Activated CD8-positive, alpha-beta T cell treated with anti-CD3 and anti-CD28 coated beads for 36 hours (primary cell): ENCODE results near the gene ZCCHC24. TPM values are rescaled to one million over a fixed set of nuclear protein-coding genes. Genes with fewer than 3 reads are reported as not detected.
"Not testable (repeated sequence)": the region's sequence is repeated elsewhere in the genome, so short reads cannot be mapped to it uniquely, and the experiment has no call there.

Experiments
- ATAC-seq: fragments of 200-7000 bp; cut with Tn5 transposase; one replicate; pipeline ENCODE4 v1.10.0; 2021; ENCODE audit warnings: mild to moderate bottlenecking, moderate library complexity
- CTCF ChIA-PET: fragments of 350-600 bp; sonication (Branson Sonifier 250); formaldehyde crosslinking; loops from one replicate; lab custom pipeline; 2021; ENCODE audit warnings: antibody characterized with exemption; lab: Charles Lee
- POLR2A ChIA-PET: fragments of 350-600 bp; sonication (Branson Sonifier 250); formaldehyde crosslinking; loops from one replicate; lab custom pipeline; 2021; ENCODE audit warnings: antibody characterized with exemption; lab: Charles Lee
- DNase-seq: peaks from one replicate; pipeline ENCODE4 v3.0.0-alpha.2; 2020
- H3K27ac Mint-ChIP-seq: one replicate; pipeline ENCODE4 v1.8.0; 2021; ENCODE audit warnings: mild to moderate bottlenecking, mixed read lengths
- H3K27me3 Mint-ChIP-seq: one replicate; pipeline ENCODE4 v1.8.0; 2021; ENCODE audit warnings: mixed read lengths
- H3K36me3 Mint-ChIP-seq: one replicate; pipeline ENCODE4 v1.8.0; 2021; ENCODE audit warnings: low read depth, mixed read lengths
- H3K4me1 Mint-ChIP-seq: one replicate; pipeline ENCODE4 v1.8.0; 2021; ENCODE audit warnings: low read depth, mixed read lengths
- H3K4me3 Mint-ChIP-seq: one replicate; pipeline ENCODE4 v1.8.0; 2021; ENCODE audit warnings: mild to moderate bottlenecking, moderate library complexity, mixed read lengths
- H3K9me3 Mint-ChIP-seq: one replicate; pipeline ENCODE4 v1.8.0; 2021; ENCODE audit warnings: mixed read lengths
- CTCF ChIP-seq: fragments of 200-600 bp; IDR thresholded peaks from one replicate; pipeline ENCODE4 v1.8.0; 2022; ENCODE audit warnings: antibody characterized with exemption, mild to moderate bottlenecking
- intact Hi-C: fragments of 100-400 bp; cut with micrococcal nuclease; formaldehyde crosslinking; loops from one replicate; pipeline ENCODE4 v1.10.0; 2022
- total RNA-seq, 2 experiments: library from RNA; stranded (reverse); gene quantifications; one replicate each; pipeline ENCODE4 v1.2.3, GENCODE V29; 2021

The ZCCHC24 gene
- total RNA-seq, 2 experiments from 2014 or later, result 1.0 to 1.7 TPM

- CTCF ChIA-PET, result interaction anchor here (0.9 to 2.0 kb wide), 3 partner anchors 8 to 75 kb away, joined by 3 to 9 read pairs (median 3); no protein-coding TSS in a partner anchor
- Mint-ChIP-seq H3K27ac (no peak overlapping the region), H3K36me3 (no peaks in the 10 kb centered on the region)
Observed at GRCh38 chr10:79449181-79450146, 4.0 kb upstream of the ZCCHC24 start.

DNA sequence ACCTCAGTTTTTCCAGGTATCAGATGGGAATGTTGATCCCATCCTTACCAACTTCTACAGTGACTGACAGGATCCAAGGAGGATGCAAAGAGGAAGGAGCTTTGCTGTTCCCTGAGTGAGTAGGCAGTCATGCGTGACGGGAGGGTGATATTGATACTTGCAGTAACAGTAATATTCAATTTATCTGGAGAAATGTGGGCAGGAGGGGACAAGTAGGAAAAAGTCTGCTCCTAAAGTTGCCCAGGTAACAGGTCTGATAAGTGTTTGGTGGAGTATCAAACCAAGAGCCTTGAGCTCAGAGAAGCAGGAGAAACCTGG, 3.3 kb upstream of the ZCCHC24 start:
- no peak for TF ChIP-seq CTCF
- DNase-seq (no peak), ATAC-seq (no peak)
- H3K27ac Mint-ChIP-seq, result no peak overlapping the region
- H3K27me3 Mint-ChIP-seq, result peaks cover 10% of the 10 kb centered on the region
- H3K4me1 Mint-ChIP-seq, result peaks cover 22% of the 10 kb centered on the region
- CTCF ChIA-PET, result interaction anchor here (0.9 to 2.0 kb wide), 3 partner anchors 9 to 74 kb away, joined by 3 to 9 read pairs (median 3); no protein-coding TSS in a partner anchor
- no peaks in the 10 kb centered on the region for H3K9me3 Mint-ChIP-seq
- intact Hi-C loops, result no loop called here
- no peak overlapping the region for H3K4me3 Mint-ChIP-seq
- H3K36me3 Mint-ChIP-seq, result no peaks in the 10 kb centered on the region
- POLR2A ChIA-PET, result no interaction called here

More at GRCh38 chr10:79449181-79450146, 4.0 kb upstream of the ZCCHC24 start:
- Mint-ChIP-seq H3K27me3 (peaks cover 4% of the 10 kb centered on the region), H3K4me1 (peaks cover 14% of the 10 kb centered on the region), H3K4me3 (no peak overlapping the region), H3K9me3 (no peaks in the 10 kb centered on the region)
- DNase-seq (no peak), ATAC-seq (no peak)
- POLR2A ChIA-PET, result no interaction called here
- intact Hi-C loops, result no loop called here
- TF ChIP-seq CTCF, result no peak

DNA sequence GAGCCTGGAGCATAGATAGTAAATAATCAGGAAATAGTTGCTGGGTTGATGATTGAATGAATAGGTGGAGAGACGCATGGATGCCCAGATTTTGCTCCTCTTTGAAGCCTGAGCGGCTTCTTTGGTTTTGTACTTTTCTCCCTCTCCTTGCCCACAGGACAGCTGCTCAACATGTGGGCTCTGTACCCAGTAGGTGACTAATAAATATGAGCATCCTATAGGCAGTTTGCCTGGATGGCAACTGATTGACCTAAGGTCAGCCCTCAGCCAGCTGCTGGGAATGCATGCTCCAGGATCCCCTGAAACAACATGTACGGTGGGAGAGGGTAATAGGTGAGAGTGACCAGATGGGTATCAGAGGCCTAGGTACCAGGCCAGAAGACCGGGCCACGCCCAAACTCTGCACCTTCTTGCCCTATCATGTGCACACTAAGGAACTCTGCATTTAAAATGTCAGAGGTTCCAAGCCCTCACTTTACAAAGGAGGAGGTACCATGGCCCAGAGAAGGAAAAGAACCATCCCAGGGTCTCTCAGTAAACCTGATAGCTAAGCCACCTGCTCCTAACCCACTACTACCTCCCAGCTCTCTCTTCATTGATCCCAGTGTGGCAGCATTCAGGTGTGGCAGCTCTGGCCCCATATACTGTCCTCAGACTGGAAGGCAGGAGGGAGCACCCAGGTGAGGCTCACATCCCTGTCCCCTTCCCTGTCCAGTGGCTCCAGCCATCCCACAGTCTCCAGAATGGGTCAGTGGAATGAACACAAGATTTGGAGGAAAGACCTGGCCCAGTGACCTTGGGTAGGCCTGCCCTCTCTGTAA, 2.7 kb upstream of the ZCCHC24 start:
- Mint-ChIP-seq H3K9me3 (no peaks in the 10 kb centered on the region), H3K36me3 (no peaks in the 10 kb centered on the region), H3K27me3 (peaks cover 12% of the 10 kb centered on the region), H3K27ac (no peak overlapping the region), H3K4me1 (peaks cover 27% of the 10 kb centered on the region), H3K4me3 (no peak overlapping the region)
- ChIA-PET CTCF (interaction anchor here (1.0 to 2.0 kb wide), 2 partner anchors 9 to 19 kb away, joined by 3 to 9 read pairs; no protein-coding TSS in a partner anchor), POLR2A (no interaction called here)
- no peak for DNase-seq
- intact Hi-C loops, result no loop called here
- no peak for ATAC-seq
- no peak for TF ChIP-seq CTCF

DNA sequence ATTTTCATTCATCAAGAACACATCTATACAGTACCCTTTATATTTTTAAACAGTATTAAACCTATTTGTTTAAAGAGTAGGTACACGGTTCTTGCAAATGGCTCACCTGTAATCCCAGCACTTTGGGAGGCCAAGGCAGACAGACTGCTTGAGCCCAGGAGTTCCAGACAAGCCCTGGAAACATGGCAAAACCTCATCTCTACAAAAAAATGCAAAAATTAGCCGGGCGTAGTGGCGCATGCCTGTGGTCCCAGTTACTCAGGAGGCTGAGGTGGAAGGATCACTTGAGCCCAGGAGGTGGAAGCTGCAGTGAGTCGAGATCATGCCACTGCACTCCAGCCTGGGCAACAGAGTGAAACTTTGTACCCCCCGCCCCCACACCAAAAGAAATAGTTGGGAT, 1.8 kb upstream of the ZCCHC24 start:
- H3K27ac Mint-ChIP-seq, H3K9me3 Mint-ChIP-seq, ATAC-seq, H3K36me3 Mint-ChIP-seq, DNase-seq, intact Hi-C loops: not testable (repeated sequence)
- peaks cover 28% of the 10 kb centered on the region for H3K4me1 Mint-ChIP-seq
- peaks cover 12% of the 10 kb centered on the region for H3K27me3 Mint-ChIP-seq
- peak overlapping the region; percentile 22 for H3K4me3 Mint-ChIP-seq
- CTCF ChIA-PET, result interaction anchor here (2.0 kb wide), 1 partner anchor 20 kb away, joined by 9 read pairs; no protein-coding TSS in a partner anchor
- POLR2A ChIA-PET, result interaction anchor here (0.5 to 1.0 kb wide), 2 partner anchors 9 to 20 kb away, joined by 3 read pairs; no protein-coding TSS in a partner anchor

GRCh38 chr10:79446758-79447084, 1.3 kb upstream of the ZCCHC24 start:
- Mint-ChIP-seq H3K36me3 (no peaks in the 10 kb centered on the region), H3K27me3 (peaks cover 12% of the 10 kb centered on the region), H3K9me3 (no peaks in the 10 kb centered on the region), H3K27ac (no peak overlapping the region), H3K4me1 (peaks cover 28% of the 10 kb centered on the region), H3K4me3 (peak overlapping the region; percentile 22)
- no peak for DNase-seq
- CTCF ChIA-PET, result interaction anchor here (1.4 kb wide), 1 partner anchor 21 kb away, joined by 3 read pairs; no protein-coding TSS in a partner anchor
- intact Hi-C loops, result no loop called here
- POLR2A ChIA-PET, result interaction anchor here (1.0 kb wide), 1 partner anchor 10 kb away, joined by 3 read pairs; no protein-coding TSS in a partner anchor
- ATAC-seq, result no peak
- TF ChIP-seq CTCF, result no peak
